GM21526 (cell line): Measurements from ENCODE around the gene MYOZ2.
"Not testable (repeated sequence)": the region's sequence is repeated elsewhere in the genome, so short reads cannot be mapped to it uniquely, and the experiment has no call there.

Source experiments
- ATAC-seq: cut with Tn5 transposase; IDR thresholded peaks from one replicate; pipeline ENCODE4 v1.9.1; 2021; ENCODE audit warnings: moderate library complexity; ENCODE audit not compliant: unreplicated experiment, low FRiP score

MYOZ2 gene

GRCh38 chr4:119125931-119126330 lies 9.7 kb upstream of the MYOZ2 start:
- no peak for ATAC-seq

- ATAC-seq, result no peak
Measured at GRCh38 chr4:119128148-119128547, 7.5 kb upstream of the MYOZ2 start.

- ATAC-seq, result no peak
Measured at GRCh38 chr4:119130365-119131065, 5.1 kb upstream of the MYOZ2 start.

GRCh38 chr4:119131164-119131563 lies 4.5 kb upstream of the MYOZ2 start:
- ATAC-seq, result no peak

- no peak for ATAC-seq
Measured at GRCh38 chr4:119132306-119132705, 3.3 kb upstream of the MYOZ2 start.

- no peak for ATAC-seq
Measured at GRCh38 chr4:119136546-119136945, 914 bp downstream of the MYOZ2 start.

- no peak for ATAC-seq
Measured at GRCh38 chr4:119138046-119138445, 2.4 kb downstream of the MYOZ2 start.

GRCh38 chr4:119139311-119139710 lies 3.7 kb downstream of the MYOZ2 start:
- ATAC-seq, result no peak

- ATAC-seq, result no peak
Measured at GRCh38 chr4:119139822-119140252, 4.2 kb downstream of the MYOZ2 start.

GRCh38 chr4:119141283-119141682 lies 5.7 kb downstream of the MYOZ2 start:
- ATAC-seq, result not testable (repeated sequence)

- ATAC-seq, result no peak
Measured at GRCh38 chr4:119142833-119143232, 7.2 kb downstream of the MYOZ2 start.

- not testable (repeated sequence) for ATAC-seq
Measured at GRCh38 chr4:119143341-119143740, 7.7 kb downstream of the MYOZ2 start.

- ATAC-seq, result no peak
Measured at GRCh38 chr4:119149110-119149509, 13.5 kb downstream of the MYOZ2 start.

- ATAC-seq, result no peak
Measured at GRCh38 chr4:119151161-119151560, 15.5 kb downstream of the MYOZ2 start.

GRCh38 chr4:119152741-119153140 lies 17.1 kb downstream of the MYOZ2 start:
- no peak for ATAC-seq

GRCh38 chr4:119162174-119162573 lies 26.5 kb downstream of the MYOZ2 start:
- ATAC-seq, result no peak

GRCh38 chr4:119165767-119166166 lies 30.1 kb downstream of the MYOZ2 start:
- ATAC-seq, result no peak

- ATAC-seq, result no peak
Measured at GRCh38 chr4:119170195-119170594, 34.6 kb downstream of the MYOZ2 start.

- ATAC-seq, result no peak
Measured at GRCh38 chr4:119172223-119172622, 36.6 kb downstream of the MYOZ2 start.

GRCh38 chr4:119173729-119174361 lies 38.2 kb downstream of the MYOZ2 start:
- not testable (repeated sequence) for ATAC-seq

- no peak for ATAC-seq
Measured at GRCh38 chr4:119179011-119179410, 43.4 kb downstream of the MYOZ2 start.

GRCh38 chr4:119184128-119184527 lies 48.5 kb downstream of the MYOZ2 start:
- ATAC-seq, result no peak
